ENCODE data around the gene AHI1. TPM values are rescaled to one million over a fixed set of nuclear protein-coding genes. Genes with fewer than 3 reads are reported as not detected.

AHI1 gene
- polyA plus RNA-seq, 2 donors, result 3.9 to 8.8 TPM

GRCh38 chr6:135267085-135267484 is 230.5 kb downstream of the AHI1 start:
- Histone ChIP-seq H3K27me3 (ENCODE audit: control insufficient read depth in 1 of 2, insufficient read depth in 2 of 2, low read length in 2 of 2) (no peaks in the 10 kb centered on the region), H3K27ac (ENCODE audit: low read depth in 2 of 2, low read length in 1 of 2) (no peak overlapping the region), H3K9me3 (ENCODE audit: control insufficient read depth in 2 of 2, insufficient read depth in 1 of 2, low read depth in 1 of 2, low read length in 1 of 2) (no peaks in the 10 kb centered on the region), H3K4me1 (ENCODE audit: control insufficient read depth in 2 of 2, insufficient read depth in 2 of 2, low read length in 1 of 2) (no peaks in the 10 kb centered on the region), H3K4me3 (ENCODE audit: low read depth in 1 of 2, low read length in 2 of 2) (no peak overlapping the region), H3K36me3 (ENCODE audit: control insufficient read depth in 2 of 2, insufficient read depth in 2 of 2, low read length in 1 of 2) (no peaks in the 10 kb centered on the region)
- 67 to 74% methylated on average over 2 of the region's 2 CpGs for WGBS, 2 donors

GRCh38 chr6:135266675-135267074 is 230.9 kb downstream of the AHI1 start:
- WGBS, 2 donors, result 73 to 83% methylated on average over 8 of the region's 8 CpGs
- no peaks in the 10 kb centered on the region for H3K9me3 ChIP-seq (ENCODE audit: control insufficient read depth in 2 of 2, insufficient read depth in 1 of 2, low read depth in 1 of 2, low read length in 1 of 2)
- no peaks in the 10 kb centered on the region for H3K4me1 ChIP-seq (ENCODE audit: control insufficient read depth in 2 of 2, insufficient read depth in 2 of 2, low read length in 1 of 2)
- no peaks in the 10 kb centered on the region for H3K36me3 ChIP-seq (ENCODE audit: control insufficient read depth in 2 of 2, insufficient read depth in 2 of 2, low read length in 1 of 2)
- H3K27me3 ChIP-seq (ENCODE audit: control insufficient read depth in 1 of 2, insufficient read depth in 2 of 2, low read length in 2 of 2), result no peaks in the 10 kb centered on the region
- no peak overlapping the region for H3K4me3 ChIP-seq (ENCODE audit: low read depth in 1 of 2, low read length in 2 of 2)
- H3K27ac ChIP-seq (ENCODE audit: low read depth in 2 of 2, low read length in 1 of 2), result no peak overlapping the region

- Histone ChIP-seq H3K27ac (ENCODE audit: low read depth in 2 of 2, low read length in 1 of 2) (no peak overlapping the region), H3K4me3 (ENCODE audit: low read depth in 1 of 2, low read length in 2 of 2) (no peak overlapping the region), H3K36me3 (ENCODE audit: control insufficient read depth in 2 of 2, insufficient read depth in 2 of 2, low read length in 1 of 2) (no peaks in the 10 kb centered on the region), H3K4me1 (ENCODE audit: control insufficient read depth in 2 of 2, insufficient read depth in 2 of 2, low read length in 1 of 2) (peaks cover 0 to 2% of the 10 kb centered on the region in 2 donors), H3K27me3 (ENCODE audit: control insufficient read depth in 1 of 2, insufficient read depth in 2 of 2, low read length in 2 of 2) (no peaks in the 10 kb centered on the region), H3K9me3 (ENCODE audit: control insufficient read depth in 2 of 2, insufficient read depth in 1 of 2, low read depth in 1 of 2, low read length in 1 of 2) (no peaks in the 10 kb centered on the region)
- WGBS, 2 donors, result 91 to 93% methylated on average over 3 of the region's 3 CpGs
These were observed 232.3 kb downstream of the AHI1 start for GRCh38 chr6:135265278-135265677.

GRCh38 chr6:135261872-135262725 is 235.4 kb downstream of the AHI1 start:
- no peak overlapping the region for H3K4me3 ChIP-seq (ENCODE audit: low read depth in 1 of 2, low read length in 2 of 2)
- no peaks in the 10 kb centered on the region for H3K27me3 ChIP-seq (ENCODE audit: control insufficient read depth in 1 of 2, insufficient read depth in 2 of 2, low read length in 2 of 2)
- H3K36me3 ChIP-seq (ENCODE audit: control insufficient read depth in 2 of 2, insufficient read depth in 2 of 2, low read length in 1 of 2), result no peaks in the 10 kb centered on the region
- no peaks in the 10 kb centered on the region for H3K9me3 ChIP-seq (ENCODE audit: control insufficient read depth in 2 of 2, insufficient read depth in 1 of 2, low read depth in 1 of 2, low read length in 1 of 2)
- H3K27ac ChIP-seq (ENCODE audit: low read depth in 2 of 2, low read length in 1 of 2), result no peak overlapping the region
- WGBS, 2 donors, result 84 to 85% methylated on average over 15 of the region's 15 CpGs
- peaks cover 0 to 2% of the 10 kb centered on the region in 2 donors for H3K4me1 ChIP-seq (ENCODE audit: control insufficient read depth in 2 of 2, insufficient read depth in 2 of 2, low read length in 1 of 2)

GRCh38 chr6:135260612-135261011 is 236.9 kb downstream of the AHI1 start:
- Histone ChIP-seq H3K27ac (ENCODE audit: low read depth in 2 of 2, low read length in 1 of 2) (no peak overlapping the region), H3K9me3 (ENCODE audit: control insufficient read depth in 2 of 2, insufficient read depth in 1 of 2, low read depth in 1 of 2, low read length in 1 of 2) (no peaks in the 10 kb centered on the region), H3K4me1 (ENCODE audit: control insufficient read depth in 2 of 2, insufficient read depth in 2 of 2, low read length in 1 of 2) (peaks cover 0 to 2% of the 10 kb centered on the region in 2 donors), H3K4me3 (ENCODE audit: low read depth in 1 of 2, low read length in 2 of 2) (no peak overlapping the region), H3K27me3 (ENCODE audit: control insufficient read depth in 1 of 2, insufficient read depth in 2 of 2, low read length in 2 of 2) (no peaks in the 10 kb centered on the region), H3K36me3 (ENCODE audit: control insufficient read depth in 2 of 2, insufficient read depth in 2 of 2, low read length in 1 of 2) (no peaks in the 10 kb centered on the region)
- WGBS, 2 donors, result 94% methylated on average over 4 of the region's 4 CpGs

- H3K27me3 ChIP-seq (ENCODE audit: control insufficient read depth in 1 of 2, insufficient read depth in 2 of 2, low read length in 2 of 2), result no peaks in the 10 kb centered on the region
- peaks cover 0 to 2% of the 10 kb centered on the region in 2 donors for H3K4me1 ChIP-seq (ENCODE audit: control insufficient read depth in 2 of 2, insufficient read depth in 2 of 2, low read length in 1 of 2)
- H3K4me3 ChIP-seq (ENCODE audit: low read depth in 1 of 2, low read length in 2 of 2), result no peak overlapping the region
- no peak overlapping the region for H3K27ac ChIP-seq (ENCODE audit: low read depth in 2 of 2, low read length in 1 of 2)
- 74 to 79% methylated on average over 6 of the region's 6 CpGs for WGBS, 2 donors
- H3K36me3 ChIP-seq (ENCODE audit: control insufficient read depth in 2 of 2, insufficient read depth in 2 of 2, low read length in 1 of 2), result no peaks in the 10 kb centered on the region
- H3K9me3 ChIP-seq (ENCODE audit: control insufficient read depth in 2 of 2, insufficient read depth in 1 of 2, low read depth in 1 of 2, low read length in 1 of 2), result no peaks in the 10 kb centered on the region
These were observed 238.6 kb downstream of the AHI1 start for GRCh38 chr6:135258970-135259369.

- no peak overlapping the region for H3K27ac ChIP-seq (ENCODE audit: low read depth in 2 of 2, low read length in 1 of 2)
- 75 to 79% methylated on average over 2 of the region's 2 CpGs for WGBS, 2 donors
- no peaks in the 10 kb centered on the region for H3K9me3 ChIP-seq (ENCODE audit: control insufficient read depth in 2 of 2, insufficient read depth in 1 of 2, low read depth in 1 of 2, low read length in 1 of 2)
- no peaks in the 10 kb centered on the region for H3K27me3 ChIP-seq (ENCODE audit: control insufficient read depth in 1 of 2, insufficient read depth in 2 of 2, low read length in 2 of 2)
- peaks cover 0 to 2% of the 10 kb centered on the region in 2 donors for H3K4me1 ChIP-seq (ENCODE audit: control insufficient read depth in 2 of 2, insufficient read depth in 2 of 2, low read length in 1 of 2)
- H3K36me3 ChIP-seq (ENCODE audit: control insufficient read depth in 2 of 2, insufficient read depth in 2 of 2, low read length in 1 of 2), result no peaks in the 10 kb centered on the region
- no peak overlapping the region for H3K4me3 ChIP-seq (ENCODE audit: low read depth in 1 of 2, low read length in 2 of 2)
These were observed 239.7 kb downstream of the AHI1 start for GRCh38 chr6:135257631-135258405.

GRCh38 chr6:135256866-135257265 is 240.7 kb downstream of the AHI1 start:
- no peaks in the 10 kb centered on the region for H3K36me3 ChIP-seq (ENCODE audit: control insufficient read depth in 2 of 2, insufficient read depth in 2 of 2, low read length in 1 of 2)
- no peaks in the 10 kb centered on the region for H3K9me3 ChIP-seq (ENCODE audit: control insufficient read depth in 2 of 2, insufficient read depth in 1 of 2, low read depth in 1 of 2, low read length in 1 of 2)
- no peaks in the 10 kb centered on the region for H3K27me3 ChIP-seq (ENCODE audit: control insufficient read depth in 1 of 2, insufficient read depth in 2 of 2, low read length in 2 of 2)
- 57 to 67% methylated on average over 4 of the region's 4 CpGs for WGBS, 2 donors
- H3K4me3 ChIP-seq (ENCODE audit: low read depth in 1 of 2, low read length in 2 of 2), result no peak overlapping the region
- H3K27ac ChIP-seq (ENCODE audit: low read depth in 2 of 2, low read length in 1 of 2), result no peak overlapping the region
- H3K4me1 ChIP-seq (ENCODE audit: control insufficient read depth in 2 of 2, insufficient read depth in 2 of 2, low read length in 1 of 2), result peaks cover 0 to 2% of the 10 kb centered on the region in 2 donors

GRCh38 chr6:135254471-135254870 is 243.1 kb downstream of the AHI1 start:
- Histone ChIP-seq H3K9me3 (ENCODE audit: control insufficient read depth in 2 of 2, insufficient read depth in 1 of 2, low read depth in 1 of 2, low read length in 1 of 2) (no peaks in the 10 kb centered on the region), H3K27me3 (ENCODE audit: control insufficient read depth in 1 of 2, insufficient read depth in 2 of 2, low read length in 2 of 2) (no peaks in the 10 kb centered on the region), H3K27ac (ENCODE audit: low read depth in 2 of 2, low read length in 1 of 2) (no peak overlapping the region), H3K36me3 (ENCODE audit: control insufficient read depth in 2 of 2, insufficient read depth in 2 of 2, low read length in 1 of 2) (no peaks in the 10 kb centered on the region), H3K4me1 (ENCODE audit: control insufficient read depth in 2 of 2, insufficient read depth in 2 of 2, low read length in 1 of 2) (no peaks in the 10 kb centered on the region), H3K4me3 (ENCODE audit: low read depth in 1 of 2, low read length in 2 of 2) (no peak overlapping the region)
- WGBS, 2 donors, result 54 to 73% methylated on average over 1 of the region's 1 CpG

Data from esophagus (tissue), 2 donors.